GM12878 (cell line): ENCODE results near the gene ATOSA. TPM values are rescaled to one million over a fixed set of nuclear protein-coding genes. Genes with fewer than 3 reads are reported as not detected.

Experiments
- ATAC-seq: fragments of 200-7000 bp; cut with Tn5 transposase; 3 replicates; pipeline ENCODE4 v1.9.1; 2020; ENCODE audit warnings: mild to moderate bottlenecking, moderate library complexity
- BruUV-seq: library from RNA; stranded (reverse); fragments of 400-500 nt; replicated peaks from 2 replicates; lab custom pipeline; 2021; lab: Mats Ljungman, UMichigan
- CTCF ChIA-PET: fragments of 300-600 bp; sonication (Branson Sonifier 250); formaldehyde crosslinking; extraction: SDS; loops from one replicate; lab custom pipeline; 2021; ENCODE audit warnings: inconsistent platforms; lab: Yijun Ruan, JAX
- POLR2A ChIA-PET: fragments of 350-600 bp; formaldehyde crosslinking; extraction: SDS; loops from one replicate; lab custom pipeline; 2021; ENCODE audit warnings: inconsistent platforms; lab: Charles Lee
- RAD21 ChIA-PET: fragments of 300-600 bp; sonication (Branson Sonifier 250); formaldehyde crosslinking; loops from one replicate; lab custom pipeline; 2023; ENCODE audit warnings: antibody characterized with exemption; ENCODE audit not compliant: unreplicated experiment; lab: Charles Lee
- SMC1A ChIA-PET: fragments of 300-600 bp; sonication (Branson Sonifier 250); formaldehyde crosslinking; loops from one replicate; lab custom pipeline; 2023; ENCODE audit not compliant: unreplicated experiment, uncharacterized antibody; lab: Charles Lee
- DNase-seq: peaks from one replicate; pipeline ENCODE4 v3.0.0-alpha.2; 2011; ENCODE audit warnings: low read depth, low spot score
- FAIRE-seq: peaks from 3 replicates; lab custom pipeline; 2011; peaks lifted over from hg19 to GRCh38; lab: Jason Lieb, UNC
- H2AFZ ChIP-seq: 2 replicates; pipeline ENCODE4 v1.6.0; 2011; ENCODE audit warnings: low read depth, low read length, control low read depth; ENCODE audit not compliant: control insufficient read depth
- H3K27ac ChIP-seq: 2 replicates; pipeline ENCODE4 v1.5.1; 2011; ENCODE audit warnings: control low read depth; ENCODE audit not compliant: control insufficient read depth, insufficient read depth
- H3K27me3 ChIP-seq, 2 experiments: replicated peaks in 1 of 2; 2 replicates each; pipeline versions ENCODE4 v1.6.0 to v1.6.1; 2011; ENCODE audit warnings: low read length in 1 of 2; ENCODE audit not compliant: control insufficient read depth in 2 of 2, insufficient read depth in 2 of 2
- H3K36me3 ChIP-seq, 2 experiments: 2 replicates each; pipeline ENCODE4 v1.5.1; 2011; ENCODE audit warnings: low read length in 1 of 2; ENCODE audit not compliant: control insufficient read depth in 2 of 2, insufficient read depth in 2 of 2
- H3K4me1 ChIP-seq: 2 replicates; pipeline ENCODE4 v1.6.1; 2011; ENCODE audit warnings: mild to moderate bottlenecking, low read length, moderate library complexity, mixed read lengths; ENCODE audit not compliant: control insufficient read depth, insufficient read depth
- H3K4me2 ChIP-seq: 2 replicates; pipeline ENCODE4 v1.6.0; 2011; ENCODE audit warnings: control low read depth; ENCODE audit not compliant: control insufficient read depth, insufficient read depth
- H3K4me3 ChIP-seq: fragments of 200-600 bp; sonication (generic); 2 replicates; pipeline ENCODE4 v1.5.1; 2016
- H3K79me2 ChIP-seq: 2 replicates; pipeline ENCODE4 v1.6.0; 2011; ENCODE audit warnings: low read length; ENCODE audit not compliant: control insufficient read depth, insufficient read depth
- H3K9ac ChIP-seq: 2 replicates; pipeline ENCODE4 v1.8.0; 2011; ENCODE audit warnings: low read length, control low read depth, mixed read lengths; ENCODE audit not compliant: control insufficient read depth, insufficient read depth
- H3K9me3 ChIP-seq: replicated peaks from 3 replicates; pipeline ENCODE4 v1.5.1; 2011; ENCODE audit warnings: mild to moderate bottlenecking, low read length; ENCODE audit not compliant: control insufficient read depth, insufficient read depth
- H4K20me1 ChIP-seq: 2 replicates; pipeline ENCODE4 v1.6.0; 2011; ENCODE audit not compliant: control insufficient read depth, insufficient read depth
- BRCA1 ChIP-seq: IDR thresholded peaks from 2 replicates; pipeline ENCODE4 v1.6.1; 2011; ENCODE audit warnings: low read depth, low read length, improper control_type of control experiment
- CEBPB ChIP-seq, 2 experiments: fragments of 150-350 bp in 1 of 2; IDR thresholded peaks; 2 replicates each; pipeline ENCODE4 v1.6.1; 2012 to 2014; ENCODE audit warnings: low read depth in 2 of 2, low read length in 2 of 2, borderline replicate concordance in 1 of 2, inconsistent platforms in 1 of 2
- CHD1 ChIP-seq: IDR thresholded peaks from 2 replicates; pipeline ENCODE4 v1.6.1; 2012; ENCODE audit warnings: low read depth, low read length, improper control_type of control experiment
- E4F1 ChIP-seq: fragments of 450-650 bp; IDR thresholded peaks from 2 replicates; pipeline ENCODE4 v1.6.1; 2018; ENCODE audit warnings: borderline replicate concordance, mild to moderate bottlenecking; ENCODE audit not compliant: partially characterized antibody
- ESRRA ChIP-seq: IDR thresholded peaks from 2 replicates; pipeline ENCODE4 v1.6.1; 2012; ENCODE audit warnings: mild to moderate bottlenecking, low read length, improper control_type of control experiment
- HCFC1 ChIP-seq: fragments of 150-350 bp; IDR thresholded peaks from 2 replicates; pipeline ENCODE4 v1.6.1; 2014; ENCODE audit warnings: low read length
- HDAC6 ChIP-seq: fragments of 200-600 bp; sonication (generic); IDR thresholded peaks from one replicate; pipeline ENCODE4 v1.8.0; 2017; ENCODE audit warnings: antibody characterized with exemption; ENCODE audit not compliant: unreplicated experiment
- NBN ChIP-seq: fragments of 450-650 bp; IDR thresholded peaks from 2 replicates; pipeline ENCODE4 v1.6.1; 2016
- NR2F1 ChIP-seq: fragments of 450-650 bp; conservative IDR thresholded peaks from 2 replicates; pipeline ENCODE4 v1.6.1; 2017; ENCODE audit warnings: mild to moderate bottlenecking
- PAX5 ChIP-seq: IDR thresholded peaks from 2 replicates; pipeline ENCODE4 v1.6.1; 2011; ENCODE audit warnings: low read depth, low read length, borderline replicate concordance
- RAD51 ChIP-seq: fragments of 450-650 bp; IDR thresholded peaks from 2 replicates; pipeline ENCODE4 v1.6.1; 2016; ENCODE audit warnings: moderate library complexity, mild to moderate bottlenecking, inconsistent platforms
- RELA ChIP-seq: fragments of 450-650 bp; IDR thresholded peaks from 2 replicates; pipeline ENCODE4 v1.8.0; 2014; ENCODE audit warnings: borderline replicate concordance; ENCODE audit not compliant: partially characterized antibody
- SP1 ChIP-seq: IDR thresholded peaks from one replicate; pipeline ENCODE4 v1.6.1; 2011; ENCODE audit warnings: low read depth, low read length
- TAF1 ChIP-seq: IDR thresholded peaks from 2 replicates; pipeline ENCODE4 v1.6.1; 2011; ENCODE audit warnings: mild to moderate bottlenecking, low read depth, low read length, borderline replicate concordance
- TARDBP ChIP-seq: IDR thresholded peaks from 2 replicates; pipeline ENCODE4 v1.6.1; 2016; ENCODE audit warnings: borderline replicate concordance
- YBX1 ChIP-seq: fragments of 450-650 bp; IDR thresholded peaks from 2 replicates; pipeline ENCODE4 v1.6.1; 2016; ENCODE audit warnings: antibody characterized with exemption
- WGBS: methylation state at CpG from one replicate; pipeline ENCODE4 v1.1.6; 2016; ENCODE audit warnings: low lambda C conversion rate; ENCODE audit not compliant: insufficient replicate concordance, insufficient coverage; ENCODE audit errors: missing lambda C conversion rate; 5-methylcytosine and 5-hydroxymethylcytosine counted together
- in situ Hi-C: fragments of 300-500 bp; cut with MboI; formaldehyde crosslinking; loops from 9 replicates; pipeline ENCODE4 v1.14.3; 2018; ENCODE audit warnings: mixed read lengths
- intact Hi-C: fragments of 100-400 bp; cut with micrococcal nuclease; formaldehyde crosslinking; loops from one replicate; pipeline ENCODE4 v1.14.2; 2022; ENCODE audit not compliant: unreplicated experiment
- polyA plus RNA-seq, 11 experiments: library from polyadenylated mRNA; depleted of rRNA in 4 of 11; unstranded in 6 of 11; stranded (reverse) in 5 of 11; fragments of >200 nt; fragmentation: Nextera tagmentation in 4 of 11; fragmentation: Illumina TruSeq in 1 of 11; extraction: Ambion mirVana in 4 of 11; extraction: Trizol in 1 of 11; gene quantifications; 1 replicate in 1 of 11; 2 replicates in 10 of 11; pipeline versions ENCODE4 v1.2.1 to v1.2.3, GENCODE V29; 2011 to 2016; ENCODE audit warnings: inconsistent platforms in 2 of 11, missing spikeins in 2 of 11, low read depth in 1 of 11
- total RNA-seq, 4 experiments: library from RNA; depleted of rRNA in 3 of 4; stranded (reverse); fragments of >200 nt in 3 of 4; fragmentation: Illumina TruSeq in 1 of 4; extraction: Trizol in 1 of 4; gene quantifications; 2 replicates each; pipeline versions ENCODE4 v1.2.1 to v1.2.3, GENCODE V29; 2013 to 2021
- TF ChIP-seq, protein P1 (sequence below): fragments of 450-650 bp; IDR thresholded peaks from 2 replicates; pipeline ENCODE4 v1.6.1; 2017; ENCODE audit warnings: mild to moderate bottlenecking, moderate library complexity
- TF ChIP-seq, protein P2 (sequence below): IDR thresholded peaks from 2 replicates; pipeline ENCODE4 v1.6.1; 2012; ENCODE audit warnings: low read depth, low read length, improper control_type of control experiment

ATOSA gene
- total and polyA plus RNA-seq, 10 of the 15 experiments (the other 5 are each of a cell fraction or from before 2014, with no cell fraction given) = 6.8 to 24.3 (median 14.6) TPM

DNA sequence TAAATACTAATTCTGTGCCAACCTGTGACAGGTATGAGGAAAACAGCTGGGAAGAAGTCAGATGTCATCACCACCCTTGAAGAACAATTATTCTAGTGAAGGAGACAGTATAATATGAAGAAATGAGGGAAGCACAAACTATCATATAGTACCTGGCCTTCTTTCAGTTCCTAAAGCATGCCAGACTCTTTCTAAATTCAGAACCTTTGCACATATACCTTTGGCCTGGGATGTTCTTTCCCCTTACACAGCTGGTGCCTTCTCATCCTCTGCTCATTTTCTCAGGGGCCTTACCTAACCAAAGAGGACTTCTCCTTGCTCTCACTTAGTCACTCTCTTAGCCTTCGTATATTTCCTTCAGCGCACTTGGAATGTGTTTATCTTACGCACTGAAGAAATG is 19.0 kb downstream of the ATOSA start (continued):
- TF ChIP-seq, protein P1, sequence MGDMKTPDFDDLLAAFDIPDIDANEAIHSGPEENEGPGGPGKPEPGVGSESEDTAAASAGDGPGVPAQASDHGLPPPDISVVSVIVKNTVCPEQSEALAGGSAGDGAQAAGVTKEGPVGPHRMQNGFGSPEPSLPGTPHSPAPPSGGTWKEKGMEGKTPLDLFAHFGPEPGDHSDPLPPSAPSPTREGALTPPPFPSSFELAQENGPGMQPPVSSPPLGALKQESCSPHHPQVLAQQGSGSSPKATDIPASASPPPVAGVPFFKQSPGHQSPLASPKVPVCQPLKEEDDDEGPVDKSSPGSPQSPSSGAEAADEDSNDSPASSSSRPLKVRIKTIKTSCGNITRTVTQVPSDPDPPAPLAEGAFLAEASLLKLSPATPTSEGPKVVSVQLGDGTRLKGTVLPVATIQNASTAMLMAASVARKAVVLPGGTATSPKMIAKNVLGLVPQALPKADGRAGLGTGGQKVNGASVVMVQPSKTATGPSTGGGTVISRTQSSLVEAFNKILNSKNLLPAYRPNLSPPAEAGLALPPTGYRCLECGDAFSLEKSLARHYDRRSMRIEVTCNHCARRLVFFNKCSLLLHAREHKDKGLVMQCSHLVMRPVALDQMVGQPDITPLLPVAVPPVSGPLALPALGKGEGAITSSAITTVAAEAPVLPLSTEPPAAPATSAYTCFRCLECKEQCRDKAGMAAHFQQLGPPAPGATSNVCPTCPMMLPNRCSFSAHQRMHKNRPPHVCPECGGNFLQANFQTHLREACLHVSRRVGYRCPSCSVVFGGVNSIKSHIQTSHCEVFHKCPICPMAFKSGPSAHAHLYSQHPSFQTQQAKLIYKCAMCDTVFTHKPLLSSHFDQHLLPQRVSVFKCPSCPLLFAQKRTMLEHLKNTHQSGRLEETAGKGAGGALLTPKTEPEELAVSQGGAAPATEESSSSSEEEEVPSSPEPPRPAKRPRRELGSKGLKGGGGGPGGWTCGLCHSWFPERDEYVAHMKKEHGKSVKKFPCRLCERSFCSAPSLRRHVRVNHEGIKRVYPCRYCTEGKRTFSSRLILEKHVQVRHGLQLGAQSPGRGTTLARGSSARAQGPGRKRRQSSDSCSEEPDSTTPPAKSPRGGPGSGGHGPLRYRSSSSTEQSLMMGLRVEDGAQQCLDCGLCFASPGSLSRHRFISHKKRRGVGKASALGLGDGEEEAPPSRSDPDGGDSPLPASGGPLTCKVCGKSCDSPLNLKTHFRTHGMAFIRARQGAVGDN = no peak
- TF ChIP-seq TARDBP (no peak), YBX1 (no peak), RELA (no peak), NBN (no peak)

- H3K36me3 ChIP-seq = 0 out of 4 replicates have a peak, but pooled peaks cover 0 to 11% of the 10 kb centered on the region in 2 experiments
- peaks cover 15% of the 10 kb centered on the region for H3K4me1 ChIP-seq
- no peaks in the 10 kb centered on the region for H3K27me3 ChIP-seq
- H4K20me1 ChIP-seq = no peaks in the 10 kb centered on the region
- peak overlapping the region; percentile 57 for H3K4me2 ChIP-seq
- no peaks in the 10 kb centered on the region for H3K9me3 ChIP-seq
- SMC1A ChIA-PET = interaction anchor here (0.6 to 1.8 kb wide), 3 partner anchors 11 to 76 kb away, joined by 3 to 6 read pairs (median 3); no protein-coding TSS in a partner anchor
- intact Hi-C loops (no loop called here), in situ Hi-C loops (no loop called here)
- DNase-seq (peak; percentile 71), FAIRE-seq (peak; percentile 13), ATAC-seq (peak; percentile 96)
- H3K4me3 ChIP-seq = no peak overlapping the region
- RAD21 ChIA-PET = no interaction called here
- H3K27ac ChIP-seq = peak overlapping the region; percentile 38; the same call in 1 of the 2 replicates
- POLR2A ChIA-PET = interaction anchor here (0.6 kb wide), 1 partner anchor 18 kb away, joined by 3 read pairs; no protein-coding TSS in a partner anchor
- H2AFZ ChIP-seq = no peak overlapping the region
- 7% methylated on average over 1 of the region's 1 CpG for WGBS
- no peaks in the 10 kb centered on the region for H3K79me2 ChIP-seq
- CTCF ChIA-PET = interaction anchor here (0.7 to 1.2 kb wide), 3 partner anchors 17 to 25 kb away, joined by 3 read pairs; no protein-coding TSS in a partner anchor
- BruUV-seq = no TSS peak
- H3K9ac ChIP-seq = no peak overlapping the region
- TF ChIP-seq SP1 = no peak
- no peak for TF ChIP-seq HDAC6
- no peak for TF ChIP-seq CEBPB (IDR thresholded peaks at IDR 0.05; ENCODE audit: borderline replicate concordance in 1 of 2, low read depth in 2 of 2, low read length in 2 of 2)
- TF ChIP-seq PAX5 = 0 out of 2 replicates have a peak, but pooled peaks have one; percentile 28
- no peak for TF ChIP-seq RAD51
- no peak for TF ChIP-seq E4F1
- TF ChIP-seq, protein P2, sequence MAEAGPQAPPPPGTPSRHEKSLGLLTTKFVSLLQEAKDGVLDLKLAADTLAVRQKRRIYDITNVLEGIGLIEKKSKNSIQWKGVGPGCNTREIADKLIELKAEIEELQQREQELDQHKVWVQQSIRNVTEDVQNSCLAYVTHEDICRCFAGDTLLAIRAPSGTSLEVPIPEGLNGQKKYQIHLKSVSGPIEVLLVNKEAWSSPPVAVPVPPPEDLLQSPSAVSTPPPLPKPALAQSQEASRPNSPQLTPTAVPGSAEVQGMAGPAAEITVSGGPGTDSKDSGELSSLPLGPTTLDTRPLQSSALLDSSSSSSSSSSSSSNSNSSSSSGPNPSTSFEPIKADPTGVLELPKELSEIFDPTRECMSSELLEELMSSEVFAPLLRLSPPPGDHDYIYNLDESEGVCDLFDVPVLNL = no peak
- TF ChIP-seq ESRRA = no peak
- TF ChIP-seq CHD1 = no peak
- no peak for TF ChIP-seq BRCA1
- TF ChIP-seq HCFC1 = no peak
- peak; percentile 94 for TF ChIP-seq NR2F1
- TF ChIP-seq TAF1 = no peak
These were observed 20.2 kb downstream of the ATOSA start for GRCh38 chr15:52658955-52659354.
